HepG2 (cell line): ENCODE data around the gene CEP164.

Experiments
- CTCF ChIP-seq: sonication (generic); formaldehyde crosslinking; IDR thresholded peaks from 2 replicates; pipeline ENCODE4 v1.5.0; 2020; ENCODE audit warnings: mild to moderate bottlenecking, missing genetic modification reagents, moderate library complexity
- NFIB ChIP-seq: sonication (generic); formaldehyde crosslinking; IDR thresholded peaks from 2 replicates; pipeline ENCODE4 v1.9.0; 2021; ENCODE audit warnings: missing genetic modification reagents, mild to moderate bottlenecking, borderline replicate concordance
- RARA ChIP-seq: IDR thresholded peaks from 2 replicates; pipeline ENCODE4 v1.6.1; 2016; ENCODE audit warnings: missing genetic modification reagents, missing compliant biosample characterization
- ZNF234 ChIP-seq: sonication (generic); formaldehyde crosslinking; conservative IDR thresholded peaks from 2 replicates; pipeline ENCODE4 v1.5.1; 2020; ENCODE audit warnings: mild to moderate bottlenecking, missing genetic modification reagents
- ZNF574 ChIP-seq: sonication (generic); formaldehyde crosslinking; IDR thresholded peaks from 2 replicates; pipeline ENCODE4 v1.4.0; 2020; ENCODE audit warnings: missing genetic modification reagents

GRCh38 chr11:117281159-117281558 lies 46.5 kb upstream of the CEP164 start:
- TF ChIP-seq NFIB, result no peak
- TF ChIP-seq RARA, result no peak
- TF ChIP-seq ZNF574 (CRISPR knock-in tag), result no peak
- TF ChIP-seq CTCF (CRISPR knock-in tag), result no peak
- no peak for TF ChIP-seq ZNF234 (CRISPR knock-in tag)
